Epithelial cell of esophagus (primary cell): ENCODE data around the gene CHGA.

Experiments used
- DNase-seq: peaks from one replicate; pipeline ENCODE4 v3.0.0; 2010; ENCODE audit warnings: low read depth
- H3K4me3 ChIP-seq: 2 replicates; pipeline ENCODE4 v1.5.1; 2011; ENCODE audit warnings: mild to moderate bottlenecking, low read length, control low read depth
- CTCF ChIP-seq: IDR thresholded peaks from 2 replicates; pipeline ENCODE4 v1.5.1; 2011; ENCODE audit warnings: low read depth, mild to moderate bottlenecking, low read length, control low read depth, inconsistent platforms; ENCODE audit not compliant: insufficient read depth; ENCODE audit errors: missing control alignments

CHGA gene

GRCh38 chr14:92953526-92953925 lies 30.6 kb downstream of the CHGA start:
- no peak for DNase-seq
- H3K4me3 ChIP-seq: no peak overlapping the region
- TF ChIP-seq CTCF: no peak

GRCh38 chr14:92954933-92955332 lies 32.0 kb downstream of the CHGA start:
- no peak for TF ChIP-seq CTCF
- no peak for DNase-seq
- H3K4me3 ChIP-seq: no peak overlapping the region

GRCh38 chr14:92955381-92955780 lies 32.4 kb downstream of the CHGA start:
- no peak for TF ChIP-seq CTCF
- DNase-seq: no peak
- H3K4me3 ChIP-seq: no peak overlapping the region

GRCh38 chr14:92956961-92957360 lies 34.0 kb downstream of the CHGA start:
- no peak for TF ChIP-seq CTCF
- no peak overlapping the region for H3K4me3 ChIP-seq
- no peak for DNase-seq

- no peak for DNase-seq
- no peak overlapping the region for H3K4me3 ChIP-seq
- TF ChIP-seq CTCF: no peak
These were observed 35.6 kb downstream of the CHGA start for GRCh38 chr14:92958373-92959188.

- TF ChIP-seq CTCF: no peak
- no peak overlapping the region for H3K4me3 ChIP-seq
- no peak for DNase-seq
These were observed 36.2 kb downstream of the CHGA start for GRCh38 chr14:92959189-92959531.
